Astrocyte (in vitro differentiated cells and primary cell): ENCODE results near the gene CPM.

Experiments
- CTCF ChIP-seq: IDR thresholded peaks from 2 replicates; pipeline ENCODE4 v1.5.1; 2011; ENCODE audit warnings: low read depth, mild to moderate bottlenecking, inconsistent platforms, low read length, moderate library complexity; ENCODE audit not compliant: insufficient read depth
- EZH2 ChIP-seq: IDR thresholded peaks from 2 replicates; pipeline ENCODE4 v1.6.1; 2012; ENCODE audit warnings: mild to moderate bottlenecking, low read length, inconsistent platforms; ENCODE audit not compliant: insufficient read depth

DNA sequence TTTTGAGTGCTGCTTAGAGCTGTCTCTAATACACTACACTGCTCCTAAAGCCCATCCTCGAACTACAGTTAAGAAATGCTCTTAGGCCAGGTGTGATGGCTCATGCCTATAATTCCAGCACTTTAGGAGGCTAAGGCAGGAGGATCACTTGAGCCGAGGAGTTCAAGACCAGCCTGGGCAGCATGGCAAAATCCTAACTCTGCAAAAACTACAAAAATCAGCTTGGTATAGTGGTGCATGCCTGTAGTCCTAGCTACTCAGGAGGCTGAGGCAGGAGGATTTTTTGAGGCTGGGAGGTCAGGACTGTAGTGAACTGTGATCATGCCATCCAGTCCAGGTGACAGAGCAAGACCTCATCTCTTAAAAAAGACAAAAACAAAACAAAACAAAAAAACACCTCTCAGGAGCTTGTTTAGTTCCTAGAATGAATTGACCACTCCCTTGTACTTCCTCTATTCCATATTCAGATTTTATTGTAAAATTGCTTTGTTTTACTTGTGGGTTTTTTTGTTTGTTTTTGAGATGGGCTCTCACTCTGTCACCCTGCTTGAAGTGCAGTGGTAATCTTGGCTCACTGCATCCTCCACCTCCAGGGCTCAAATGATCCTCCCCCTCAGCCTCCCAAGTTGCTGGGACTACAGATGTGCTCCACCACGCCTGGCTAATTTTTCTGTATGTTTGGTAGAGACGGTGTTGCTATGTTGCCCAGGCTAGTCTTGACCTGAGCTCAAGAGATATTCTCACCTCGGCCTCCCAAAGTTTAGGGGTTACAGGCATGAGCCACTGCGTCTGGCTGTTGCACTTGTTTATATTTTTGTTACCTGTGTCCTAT is 111.4 kb downstream of the CPM start:
- no peak for TF ChIP-seq CTCF
- TF ChIP-seq EZH2: no peak
